ENCODE results near the gene KIF14. TPM values are rescaled to one million over a fixed set of nuclear protein-coding genes. Genes with fewer than 3 reads are reported as not detected.

The KIF14 gene
- total RNA-seq, 1 donor from 2014 or later = 3.6 TPM

Other genes with a start within 250 kb of the KIF14 start
- 19.0 and 21.2 TPM in 2 replicates for gene ZNF281, start 210.7 kb downstream of the KIF14 start, total RNA-seq
- 8.9 and 17.9 TPM in 2 replicates for gene DDX59, start 49.2 kb upstream of the KIF14 start, total RNA-seq
- gene CAMSAP2, start 118.1 kb upstream of the KIF14 start, total RNA-seq = 23.2 and 36.3 TPM in 2 replicates

Measured in glomerular endothelial cell (primary cell).